Cardiac fibroblast (primary cell): ENCODE results near the gene USP44.

Experiments used
- DNase-seq, 2 donors: peaks; one replicate each; pipeline versions ENCODE4 v3.0.0 to v3.0.0-alpha.2; 2010; ENCODE audit warnings: low read depth in 2 of 2
- H3K4me3 ChIP-seq, 2 donors: replicated peaks in 1 of 2; 1 replicate in 1 of 2; 2 replicates in 1 of 2; pipeline ENCODE4 v1.5.1; 2011; ENCODE audit warnings: low read depth in 2 of 2, low read length in 2 of 2, mild to moderate bottlenecking in 2 of 2, moderate library complexity in 1 of 2
- CTCF ChIP-seq: IDR thresholded peaks from one replicate; pipeline ENCODE4 v1.5.1; 2011; ENCODE audit warnings: low read depth, mild to moderate bottlenecking, low read length, inconsistent platforms

Gene USP44

GRCh38 chr12:95470300-95470699 is 81.0 kb downstream of the USP44 start:
- H3K4me3 ChIP-seq = no peak overlapping the region
- no peak for TF ChIP-seq CTCF
- DNase-seq = no peak
